Measurements from ENCODE around the gene MAML3. TPM values are rescaled to one million over a fixed set of nuclear protein-coding genes. Genes with fewer than 3 reads are reported as not detected.

The MAML3 gene
- total and polyA plus RNA-seq, 2 experiments from 2014 or later: 1.7 to 6.5 TPM

GRCh38 chr4:139889264-139889663 is 264.7 kb downstream of the MAML3 start (continued):
- TF ChIP-seq ZNF462 (CRISPR knock-in tag; IDR thresholded peaks at IDR 0.05) (no peak), EZH2phosphoT487 (IDR thresholded peaks at IDR 0.05; ENCODE audit: unreplicated experiment) (no peak), EZH2 (IDR thresholded peaks at IDR 0.05; ENCODE audit: low read depth, unreplicated experiment) (no peak), CTCF (conservative IDR thresholded peaks at IDR 0.05; ENCODE audit: low read depth in 2 of 2) (no peak), REST (IDR thresholded peaks at IDR 0.05; ENCODE audit: unreplicated experiment) (no peak), ZNF114 (CRISPR knock-in tag; IDR thresholded peaks at IDR 0.05) (no peak), STAT1 (IDR thresholded peaks at IDR 0.05; ENCODE audit: unreplicated experiment) (no peak)
